H1 (cell line): ENCODE data around the gene COL6A2.

ENCODE experiments used
- ASH2L ChIP-seq: fragments of 200-600, 300-600 bp; sonication (generic); IDR thresholded peaks from one replicate; pipeline ENCODE4 v1.7.1; 2017; ENCODE audit warnings: low read length
- CTCF ChIP-seq, 3 experiments: IDR thresholded peaks; 1 replicate in 2 of 3; 2 replicates in 1 of 3; pipeline versions ENCODE4 v1.5.1 to v1.6.1; 2011; ENCODE audit warnings: low read length in 3 of 3, mild to moderate bottlenecking in 3 of 3, inconsistent platforms in 2 of 3, low read depth in 1 of 3, moderate library complexity in 1 of 3; ENCODE audit not compliant: insufficient read depth in 1 of 3; ENCODE audit errors: control extremely low read depth in 1 of 3
- EP300 ChIP-seq, 2 experiments: IDR thresholded peaks; 1 replicate in 1 of 2; 2 replicates in 1 of 2; pipeline ENCODE4 v1.6.1; 2011 to 2012; ENCODE audit warnings: low read depth in 2 of 2, low read length in 2 of 2, mild to moderate bottlenecking in 2 of 2, borderline replicate concordance in 1 of 2, inconsistent platforms in 1 of 2, moderate library complexity in 1 of 2

DNA sequence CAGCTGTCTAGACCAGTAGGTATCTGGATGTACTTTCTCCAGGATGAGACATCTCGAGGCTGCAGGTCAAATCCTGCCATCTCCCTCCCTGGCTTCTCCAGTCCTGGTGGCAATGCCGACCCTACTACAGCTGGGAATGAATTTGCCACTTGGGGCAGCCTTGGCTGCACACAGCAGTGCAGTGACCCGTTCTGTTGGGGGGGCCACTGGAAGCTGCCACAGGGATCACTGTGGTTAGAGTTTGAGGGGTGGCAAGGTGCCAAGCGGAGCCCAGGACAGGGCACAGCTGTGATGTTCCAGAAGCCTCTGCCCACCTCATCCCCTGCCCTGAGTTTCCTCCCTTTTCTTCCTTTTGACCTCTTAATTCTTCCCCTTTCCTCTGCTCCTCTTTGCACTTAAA, 17.1 kb downstream of the COL6A2 start:
- no peak for TF ChIP-seq EP300 (IDR thresholded peaks at IDR 0.05; ENCODE audit: borderline replicate concordance in 1 of 2, low read depth in 2 of 2, low read length in 2 of 2)
- TF ChIP-seq CTCF (IDR thresholded peaks at IDR 0.05; ENCODE audit: control extremely low read depth in 1 of 3, insufficient read depth in 1 of 3, low read depth in 1 of 3, low read length in 3 of 3), result no peak
- TF ChIP-seq ASH2L, result no peak
